ENCODE measurements around the gene PAK6.

DNA sequence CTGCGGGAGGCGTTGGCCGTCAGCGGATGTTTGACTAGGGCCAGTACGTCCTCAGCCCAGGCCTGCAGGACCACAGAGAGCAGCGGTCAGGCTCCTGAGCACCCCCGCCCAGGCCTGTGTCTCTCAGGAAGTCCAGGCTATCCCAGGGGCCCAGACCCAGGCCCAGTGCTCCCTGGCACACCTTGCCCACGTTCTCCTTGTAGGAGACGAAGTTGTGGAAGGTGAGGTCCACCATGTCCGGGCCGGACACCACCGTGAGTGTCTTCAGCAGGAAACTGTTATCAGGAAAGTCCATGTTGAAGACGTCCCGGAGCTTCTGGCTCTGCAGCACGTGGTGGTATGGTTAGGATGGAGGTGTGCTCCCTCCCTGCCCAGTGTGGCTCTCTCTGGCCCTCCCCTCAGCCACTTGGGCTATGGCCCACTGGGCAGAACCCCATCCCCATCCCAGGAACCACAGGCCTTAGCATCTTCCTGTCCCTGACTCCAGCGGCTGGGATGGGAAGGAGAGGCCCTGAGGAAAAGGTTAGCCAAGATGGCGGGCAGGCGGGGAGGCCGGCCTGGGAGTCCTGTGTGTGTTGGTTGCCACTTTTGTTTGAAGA is 63.5 kb downstream of the PAK6 start:
- TF ChIP-seq, protein P1, sequence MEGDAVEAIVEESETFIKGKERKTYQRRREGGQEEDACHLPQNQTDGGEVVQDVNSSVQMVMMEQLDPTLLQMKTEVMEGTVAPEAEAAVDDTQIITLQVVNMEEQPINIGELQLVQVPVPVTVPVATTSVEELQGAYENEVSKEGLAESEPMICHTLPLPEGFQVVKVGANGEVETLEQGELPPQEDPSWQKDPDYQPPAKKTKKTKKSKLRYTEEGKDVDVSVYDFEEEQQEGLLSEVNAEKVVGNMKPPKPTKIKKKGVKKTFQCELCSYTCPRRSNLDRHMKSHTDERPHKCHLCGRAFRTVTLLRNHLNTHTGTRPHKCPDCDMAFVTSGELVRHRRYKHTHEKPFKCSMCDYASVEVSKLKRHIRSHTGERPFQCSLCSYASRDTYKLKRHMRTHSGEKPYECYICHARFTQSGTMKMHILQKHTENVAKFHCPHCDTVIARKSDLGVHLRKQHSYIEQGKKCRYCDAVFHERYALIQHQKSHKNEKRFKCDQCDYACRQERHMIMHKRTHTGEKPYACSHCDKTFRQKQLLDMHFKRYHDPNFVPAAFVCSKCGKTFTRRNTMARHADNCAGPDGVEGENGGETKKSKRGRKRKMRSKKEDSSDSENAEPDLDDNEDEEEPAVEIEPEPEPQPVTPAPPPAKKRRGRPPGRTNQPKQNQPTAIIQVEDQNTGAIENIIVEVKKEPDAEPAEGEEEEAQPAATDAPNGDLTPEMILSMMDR (IDR thresholded peaks at IDR 0.05; ENCODE audit: low read length), result no peak
- no peak for TF ChIP-seq EZH2 (IDR thresholded peaks at IDR 0.05; ENCODE audit: borderline replicate concordance, low read length)

All from OCI-LY1 (cell line).